Measurements from ENCODE around the gene KIF19. TPM values are rescaled to one million over a fixed set of nuclear protein-coding genes. Genes with fewer than 3 reads are reported as not detected.

Gene KIF19
- total RNA-seq, 4 donors from 2014 or later: 0.94 to 7.7 (median 2.2) TPM

- 59 to 77% methylated on average over 11 of the region's 11 CpGs for WGBS, 2 donors
- H3K9me3 ChIP-seq: no peaks in the 10 kb centered on the region
- peaks cover 4 to 12% of the 10 kb centered on the region in 2 donors for H3K4me1 ChIP-seq
- H3K4me3 ChIP-seq (replicated peaks in 1 of 3): no peak overlapping the region
- H3K27me3 ChIP-seq: no peaks in the 10 kb centered on the region
- no peak for DNase-seq
- no peaks in the 10 kb centered on the region for H3K36me3 ChIP-seq
- TF ChIP-seq POLR2A (IDR thresholded peaks at IDR 0.05): no peak
- no peak for TF ChIP-seq CTCF (IDR thresholded peaks at IDR 0.05)
- no peak overlapping the region for H3K27ac ChIP-seq
- intact Hi-C loops (cut with DNase I): no loop called here
Observed at GRCh38 chr17:74332763-74333283, 6.8 kb downstream of the KIF19 start.

- TF ChIP-seq CTCF (IDR thresholded peaks at IDR 0.05) (no peak), POLR2A (IDR thresholded peaks at IDR 0.05) (no peak)
- DNase-seq: no peak
- 95 to 97% methylated on average over 2 of the region's 2 CpGs for WGBS, 2 donors
- peaks cover 12 to 23% of the 10 kb centered on the region in 2 donors for H3K4me1 ChIP-seq
- H3K36me3 ChIP-seq: no peaks in the 10 kb centered on the region
- H3K9me3 ChIP-seq: no peaks in the 10 kb centered on the region
- H3K27ac ChIP-seq: no peak overlapping the region
- no peak overlapping the region for H3K4me3 ChIP-seq (replicated peaks in 1 of 3)
- intact Hi-C loops (cut with DNase I): no loop called here
- no peaks in the 10 kb centered on the region for H3K27me3 ChIP-seq
Observed at GRCh38 chr17:74334393-74335039, 8.5 kb downstream of the KIF19 start.

GRCh38 chr17:74335529-74336062, 9.6 kb downstream of the KIF19 start:
- intact Hi-C loops (cut with DNase I): no loop called here
- H3K4me1 ChIP-seq: peaks cover 20 to 34% of the 10 kb centered on the region in 2 donors
- 78 to 81% methylated on average over 5 of the region's 5 CpGs for WGBS, 2 donors
- DNase-seq: no peak
- TF ChIP-seq POLR2A (IDR thresholded peaks at IDR 0.05): no peak
- TF ChIP-seq CTCF (IDR thresholded peaks at IDR 0.05): no peak
- no peaks in the 10 kb centered on the region for H3K27me3 ChIP-seq
- no peak overlapping the region for H3K4me3 ChIP-seq (replicated peaks in 1 of 3)
- no peak overlapping the region for H3K27ac ChIP-seq
- H3K9me3 ChIP-seq: no peaks in the 10 kb centered on the region
- H3K36me3 ChIP-seq: no peaks in the 10 kb centered on the region

- Histone ChIP-seq H3K9me3 (no peaks in the 10 kb centered on the region), H3K4me3 (replicated peaks in 1 of 3) (no peak overlapping the region), H3K36me3 (no peaks in the 10 kb centered on the region), H3K4me1 (peaks cover 20 to 35% of the 10 kb centered on the region in 2 donors), H3K27me3 (no peaks in the 10 kb centered on the region), H3K27ac (no peak overlapping the region)
- WGBS, 2 donors: 87 to 93% methylated on average over 7 of the region's 7 CpGs
- intact Hi-C loops (cut with DNase I): no loop called here
- TF ChIP-seq CTCF (IDR thresholded peaks at IDR 0.05) (no peak), POLR2A (IDR thresholded peaks at IDR 0.05) (no peak)
- DNase-seq: no peak
Observed at GRCh38 chr17:74336307-74336706, 10.3 kb downstream of the KIF19 start.

- no peaks in the 10 kb centered on the region for H3K9me3 ChIP-seq
- H3K4me1 ChIP-seq: peaks cover 24 to 43% of the 10 kb centered on the region in 2 donors
- H3K4me3 ChIP-seq (replicated peaks in 1 of 3): no peak overlapping the region
- intact Hi-C loops (cut with DNase I): no loop called here
- H3K27me3 ChIP-seq: no peaks in the 10 kb centered on the region
- peak overlapping the region; percentile 47 to 63 (median 53) for H3K27ac ChIP-seq
- TF ChIP-seq CTCF (IDR thresholded peaks at IDR 0.05) (no peak), POLR2A (IDR thresholded peaks at IDR 0.05) (no peak)
- no peaks in the 10 kb centered on the region for H3K36me3 ChIP-seq
- 41 to 51% methylated on average over 9 to 12 of the region's 12 CpGs for WGBS, 2 donors
- peak; percentile 67 to 71 for DNase-seq
Observed at GRCh38 chr17:74337834-74338500, 11.9 kb downstream of the KIF19 start.

Measured in thyroid gland (tissue), 4 donors.